ENCODE results near the gene PHB1.
"Not testable (repeated sequence)": the region's sequence is repeated elsewhere in the genome, so short reads cannot be mapped to it uniquely, and the experiment has no call there.

Gene PHB1

DNA sequence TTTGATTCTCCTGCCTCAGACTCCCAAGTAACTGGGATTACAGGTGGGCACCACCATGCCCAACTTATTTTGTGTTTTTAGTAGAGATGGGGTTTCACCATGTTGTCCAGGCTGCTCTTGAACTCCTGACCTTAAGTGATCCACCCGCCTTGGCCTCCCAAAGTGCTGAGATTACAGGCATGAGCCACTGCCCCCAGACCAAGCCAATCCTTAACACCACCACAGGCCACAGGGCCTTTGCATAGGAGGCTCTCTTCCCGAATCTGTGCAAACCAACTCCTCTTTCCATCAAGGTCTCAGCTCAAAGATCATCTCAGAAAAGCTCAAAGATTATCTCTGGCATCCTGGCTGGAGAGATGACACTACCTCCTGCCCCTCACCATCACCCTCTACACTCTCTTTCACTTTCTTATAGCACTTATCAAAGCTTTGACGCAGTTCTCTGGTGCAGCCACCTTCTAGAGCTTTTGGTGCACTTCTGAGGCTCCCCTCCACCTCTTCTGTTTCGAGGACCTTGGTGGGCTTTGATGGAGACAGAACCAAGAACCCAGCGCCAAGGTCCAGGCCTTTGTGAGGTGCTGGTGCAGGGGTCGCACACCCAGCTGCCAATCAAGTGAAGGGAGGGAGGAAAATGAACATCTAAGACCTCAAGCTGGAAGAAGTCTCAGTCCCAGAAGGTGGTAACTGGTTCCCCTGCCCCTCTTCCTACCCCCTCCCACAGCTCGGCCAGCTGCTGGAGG, 23.2 kb upstream of the PHB1 start:
- peaks cover 44% of the 10 kb centered on the region for H3K27me3 ChIP-seq (ENCODE audit: control insufficient read depth, insufficient read depth, low read length)
- no peak overlapping the region for H3K9ac ChIP-seq (ENCODE audit: low read length)
- H3K36me3 ChIP-seq (ENCODE audit: control insufficient read depth, insufficient read depth, low read length): no peaks in the 10 kb centered on the region

DNA sequence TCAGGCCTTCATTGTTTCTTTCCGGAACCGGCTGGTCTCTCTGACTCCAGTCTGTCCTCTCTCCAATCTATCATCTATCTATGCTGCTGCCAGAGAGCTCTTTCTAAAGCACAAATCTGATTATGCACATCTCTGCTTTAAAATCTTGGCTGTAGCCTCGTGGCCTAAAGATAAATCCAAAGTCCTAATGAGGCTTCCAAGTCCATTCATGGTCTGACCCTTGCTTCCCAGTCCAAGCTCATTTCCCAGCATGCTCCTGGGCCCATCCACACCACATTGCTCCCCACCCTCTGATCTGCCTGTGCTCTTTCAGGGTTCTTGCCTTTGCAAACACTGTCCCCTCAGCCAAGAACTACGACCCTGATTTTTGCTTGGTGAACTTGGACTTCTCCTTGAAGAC, 21.5 kb upstream of the PHB1 start:
- peaks cover 38% of the 10 kb centered on the region for H3K27me3 ChIP-seq (ENCODE audit: control insufficient read depth, insufficient read depth, low read length)

More for the DNA sequence above, 23.2 kb upstream of the PHB1 start:
- H3K9me3 ChIP-seq (ENCODE audit: control insufficient read depth, low read length): no peaks in the 10 kb centered on the region
- no peaks in the 10 kb centered on the region for H3K4me1 ChIP-seq (ENCODE audit: control insufficient read depth, insufficient read depth, low read length)
- no peak overlapping the region for H3K4me3 ChIP-seq (ENCODE audit: low read length)

DNA sequence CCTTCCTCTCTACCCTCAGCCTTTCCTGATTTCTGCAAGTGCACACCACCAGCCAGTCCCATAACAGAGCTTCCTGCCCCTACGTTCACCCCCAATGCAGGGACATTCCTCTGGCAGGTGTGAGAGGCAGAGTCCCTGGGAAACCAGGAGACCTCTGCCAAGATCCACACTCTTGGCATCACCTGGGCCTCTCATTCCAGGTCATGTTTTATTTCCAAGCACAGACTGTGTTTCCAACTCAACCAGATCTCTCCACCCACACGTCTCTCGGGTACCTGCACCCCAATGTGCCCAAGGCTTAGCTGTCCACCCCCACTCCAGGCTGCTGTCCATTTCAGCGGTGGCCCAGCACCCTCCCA, 21.0 kb upstream of the PHB1 start:
- no peaks in the 10 kb centered on the region for H3K36me3 ChIP-seq (ENCODE audit: control insufficient read depth, insufficient read depth, low read length)
- no peak overlapping the region for H3K4me3 ChIP-seq (ENCODE audit: low read length)
- peaks cover 37% of the 10 kb centered on the region for H3K27me3 ChIP-seq (ENCODE audit: control insufficient read depth, insufficient read depth, low read length)
- no peak overlapping the region for H3K9ac ChIP-seq (ENCODE audit: low read length)
- H3K9me3 ChIP-seq (ENCODE audit: control insufficient read depth, low read length): no peaks in the 10 kb centered on the region
- no peaks in the 10 kb centered on the region for H3K4me1 ChIP-seq (ENCODE audit: control insufficient read depth, insufficient read depth, low read length)

More for the DNA sequence above, 21.5 kb upstream of the PHB1 start:
- no peak overlapping the region for H3K9ac ChIP-seq (ENCODE audit: low read length)
- no peak overlapping the region for H3K4me3 ChIP-seq (ENCODE audit: low read length)
- no peaks in the 10 kb centered on the region for H3K9me3 ChIP-seq (ENCODE audit: control insufficient read depth, low read length)
- no peaks in the 10 kb centered on the region for H3K4me1 ChIP-seq (ENCODE audit: control insufficient read depth, insufficient read depth, low read length)
- no peaks in the 10 kb centered on the region for H3K36me3 ChIP-seq (ENCODE audit: control insufficient read depth, insufficient read depth, low read length)

DNA sequence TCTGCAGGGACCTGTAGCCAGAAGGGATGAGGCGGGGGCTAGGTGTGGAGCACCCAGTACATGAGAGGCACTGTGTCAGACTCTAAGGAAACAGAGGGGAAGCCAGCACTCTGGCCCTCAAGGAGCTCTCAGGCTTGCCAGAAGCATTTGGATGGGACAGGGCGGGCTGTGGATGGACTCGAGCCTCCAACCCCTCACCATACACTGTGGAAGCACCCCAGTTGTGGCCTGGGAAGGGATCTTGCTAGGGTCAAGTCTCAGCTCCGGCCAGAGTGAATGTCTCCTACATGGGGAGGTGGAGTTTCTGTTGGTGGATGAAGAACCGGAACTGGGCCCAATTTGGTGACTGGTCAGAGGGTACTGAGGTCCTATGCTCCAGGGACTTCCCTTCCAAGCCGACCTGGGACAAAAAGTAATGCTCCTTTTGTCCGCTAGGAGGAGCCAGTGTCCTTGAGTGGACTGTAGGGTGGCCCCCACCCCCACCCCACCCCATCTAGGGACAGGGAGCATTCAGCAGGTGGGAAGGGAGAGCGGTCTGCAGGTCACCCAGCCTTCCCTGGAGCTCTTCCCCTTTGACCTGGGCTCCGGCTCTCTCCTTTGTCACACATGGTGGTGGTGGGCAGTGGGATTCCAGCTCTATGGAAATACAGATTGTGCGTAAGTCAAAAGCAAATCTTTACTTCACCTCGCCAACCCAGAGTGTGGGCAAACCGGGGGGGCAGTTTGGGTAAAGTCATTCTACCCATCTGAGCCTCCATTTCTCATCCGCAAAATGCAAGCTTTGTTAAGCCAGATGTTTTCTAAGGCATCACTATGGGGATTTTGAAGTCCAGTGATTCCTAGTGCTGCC, 20.4 kb upstream of the PHB1 start:
- Histone ChIP-seq H3K4me3 (ENCODE audit: low read length) (no peak overlapping the region), H3K9ac (ENCODE audit: low read length) (no peak overlapping the region), H3K4me1 (ENCODE audit: control insufficient read depth, insufficient read depth, low read length) (no peaks in the 10 kb centered on the region), H3K36me3 (ENCODE audit: control insufficient read depth, insufficient read depth, low read length) (no peaks in the 10 kb centered on the region), H3K27me3 (ENCODE audit: control insufficient read depth, insufficient read depth, low read length) (peaks cover 30% of the 10 kb centered on the region), H3K9me3 (ENCODE audit: control insufficient read depth, low read length) (no peaks in the 10 kb centered on the region)

DNA sequence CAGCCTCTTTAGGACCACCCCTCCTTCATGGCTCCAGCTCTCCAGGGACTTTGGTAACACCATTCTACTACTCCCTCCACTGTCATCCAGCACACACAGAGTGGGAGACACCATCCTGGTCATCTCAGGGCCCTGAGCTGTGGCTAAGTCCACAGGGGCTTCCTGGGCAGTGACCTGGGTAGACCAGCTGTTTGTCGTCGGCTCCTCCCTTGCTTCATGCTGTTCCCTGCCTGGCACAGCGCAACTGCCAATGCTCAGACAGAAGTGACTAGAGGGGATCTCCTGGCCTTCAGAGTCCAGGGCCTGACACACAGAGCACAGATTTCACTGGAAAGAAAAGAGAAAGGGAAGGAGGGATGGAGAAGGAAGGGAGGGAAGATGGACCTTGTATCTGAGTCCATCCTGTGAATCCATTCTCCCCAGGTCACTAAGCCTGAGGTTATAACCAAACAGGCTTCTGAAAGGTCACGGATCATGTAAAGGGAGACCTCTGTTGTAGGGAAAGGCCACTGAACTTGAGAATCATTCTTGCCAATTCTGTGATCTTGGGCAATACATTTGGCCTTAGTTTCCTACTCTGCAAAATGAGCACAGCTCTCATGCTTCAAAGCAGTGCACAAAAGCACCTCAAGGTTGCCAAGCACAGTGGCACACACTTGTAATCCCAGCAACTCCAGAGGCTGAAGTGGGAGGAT, 18.5 kb upstream of the PHB1 start:
- H3K36me3 ChIP-seq (ENCODE audit: control insufficient read depth, insufficient read depth, low read length): no peaks in the 10 kb centered on the region
- no peak overlapping the region for H3K4me3 ChIP-seq (ENCODE audit: low read length)
- H3K9me3 ChIP-seq (ENCODE audit: control insufficient read depth, low read length): no peaks in the 10 kb centered on the region
- H3K27me3 ChIP-seq (ENCODE audit: control insufficient read depth, insufficient read depth, low read length): peaks cover 12% of the 10 kb centered on the region
- no peak overlapping the region for H3K9ac ChIP-seq (ENCODE audit: low read length)
- H3K4me1 ChIP-seq (ENCODE audit: control insufficient read depth, insufficient read depth, low read length): no peaks in the 10 kb centered on the region

DNA sequence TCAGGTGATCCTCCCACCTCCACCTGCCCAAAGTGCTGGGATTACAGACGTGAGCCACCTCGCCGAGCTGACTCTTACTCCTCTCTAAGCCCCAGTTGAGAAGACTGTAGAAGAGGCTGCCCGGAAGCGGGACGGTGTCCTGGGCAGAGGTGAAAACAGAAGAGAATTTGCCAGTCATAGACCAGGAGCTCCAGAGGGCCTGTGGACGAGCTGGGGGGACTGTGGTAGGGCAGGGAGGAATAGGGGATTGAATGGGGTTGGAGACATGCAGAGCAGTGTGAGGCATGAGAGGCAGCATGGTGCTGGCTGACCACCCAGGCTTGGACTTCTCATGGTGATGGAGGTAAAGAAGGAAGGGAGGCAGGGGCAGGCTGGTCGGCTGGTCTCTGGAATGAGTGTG, 17.1 kb upstream of the PHB1 start:
- no peaks in the 10 kb centered on the region for H3K4me1 ChIP-seq (ENCODE audit: control insufficient read depth, insufficient read depth, low read length)
- no peak overlapping the region for H3K9ac ChIP-seq (ENCODE audit: low read length)
- no peak overlapping the region for H3K4me3 ChIP-seq (ENCODE audit: low read length)
- no peaks in the 10 kb centered on the region for H3K27me3 ChIP-seq (ENCODE audit: control insufficient read depth, insufficient read depth, low read length)
- H3K36me3 ChIP-seq (ENCODE audit: control insufficient read depth, insufficient read depth, low read length): no peaks in the 10 kb centered on the region
- H3K9me3 ChIP-seq (ENCODE audit: control insufficient read depth, low read length): no peaks in the 10 kb centered on the region

DNA sequence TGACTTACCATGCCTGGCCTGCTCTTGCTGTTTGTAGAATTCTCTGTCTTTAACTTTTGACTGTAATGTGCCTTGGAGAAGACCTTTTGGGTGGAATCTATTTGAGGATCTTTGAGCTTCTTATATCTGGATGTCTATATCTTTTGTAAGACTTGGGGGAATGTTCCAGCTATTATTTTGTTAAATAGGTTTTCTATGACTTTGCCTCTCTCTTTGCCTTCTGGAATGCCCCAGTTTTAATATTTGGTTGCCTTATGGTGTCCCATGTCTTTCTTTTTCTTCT, 10.3 kb upstream of the PHB1 start:
- Histone ChIP-seq H3K9ac (ENCODE audit: low read length) (no peak overlapping the region), H3K9me3 (ENCODE audit: control insufficient read depth, low read length) (no peaks in the 10 kb centered on the region), H3K4me1 (ENCODE audit: control insufficient read depth, insufficient read depth, low read length) (no peaks in the 10 kb centered on the region), H3K36me3 (ENCODE audit: control insufficient read depth, insufficient read depth, low read length) (no peaks in the 10 kb centered on the region), H3K27me3 (ENCODE audit: control insufficient read depth, insufficient read depth, low read length) (no peaks in the 10 kb centered on the region), H3K4me3 (ENCODE audit: low read length) (no peak overlapping the region)

DNA sequence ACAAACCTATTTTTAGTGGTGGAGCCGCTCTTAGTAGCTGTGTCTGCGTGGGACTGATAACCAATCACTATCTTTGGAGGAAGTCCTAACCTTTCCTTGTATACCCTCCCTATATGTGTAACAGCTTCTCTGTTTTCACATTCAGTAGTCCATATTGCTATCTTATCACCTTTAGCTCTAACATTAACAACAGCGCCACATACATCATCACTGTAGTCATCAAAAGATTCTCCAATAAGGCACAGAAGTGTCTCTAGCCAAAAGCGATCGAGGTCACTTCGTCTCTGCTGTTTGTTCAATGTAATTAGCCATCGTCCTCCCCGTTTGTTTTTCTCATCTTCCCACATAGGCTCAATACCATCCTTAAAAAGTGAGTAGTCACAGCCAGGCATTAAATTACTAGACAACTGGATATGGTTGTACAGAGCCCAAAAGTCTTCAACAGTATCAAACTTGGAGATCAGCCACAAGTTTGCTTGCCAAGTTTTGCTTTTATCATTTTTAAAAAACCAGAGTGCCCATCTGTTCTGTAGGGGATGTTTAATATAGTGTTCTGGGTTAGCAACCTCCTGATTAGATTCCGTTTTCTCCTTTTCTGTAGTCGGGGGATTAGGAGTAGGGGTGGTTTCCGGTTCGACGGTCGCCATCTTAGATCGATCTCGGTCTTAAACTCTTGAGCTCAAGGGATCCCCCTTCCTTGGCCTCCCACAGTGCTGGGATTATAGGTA, 9.8 kb upstream of the PHB1 start:
- H3K4me1 ChIP-seq (ENCODE audit: control insufficient read depth, insufficient read depth, low read length); H3K4me3 ChIP-seq (ENCODE audit: low read length); H3K27me3 ChIP-seq (ENCODE audit: control insufficient read depth, insufficient read depth, low read length); H3K9me3 ChIP-seq (ENCODE audit: control insufficient read depth, low read length); H3K9ac ChIP-seq (ENCODE audit: low read length); H3K36me3 ChIP-seq (ENCODE audit: control insufficient read depth, insufficient read depth, low read length): not testable (repeated sequence)

DNA sequence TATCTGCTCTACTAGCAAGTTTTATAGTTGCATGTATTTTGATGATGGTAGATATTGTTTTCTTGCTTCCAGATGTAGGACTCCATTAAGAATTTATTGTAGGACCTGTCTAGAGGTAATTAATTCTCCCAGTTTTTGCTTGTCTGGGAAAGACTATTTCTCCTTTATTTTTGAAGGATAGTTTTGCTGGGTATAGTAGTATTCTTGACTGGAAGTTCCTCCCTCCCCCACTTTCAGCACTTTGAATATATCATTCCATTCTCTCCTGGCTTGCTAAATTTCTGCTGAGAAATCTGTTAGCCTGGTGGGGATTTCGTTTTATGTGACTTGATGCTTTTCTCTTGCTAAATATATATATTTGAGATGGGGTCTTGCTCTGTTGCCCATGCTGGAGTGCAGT, 8.0 kb upstream of the PHB1 start:
- Histone ChIP-seq H3K9me3 (ENCODE audit: control insufficient read depth, low read length) (no peaks in the 10 kb centered on the region), H3K4me3 (ENCODE audit: low read length) (no peak overlapping the region), H3K27me3 (ENCODE audit: control insufficient read depth, insufficient read depth, low read length) (no peaks in the 10 kb centered on the region), H3K9ac (ENCODE audit: low read length) (no peak overlapping the region), H3K4me1 (ENCODE audit: control insufficient read depth, insufficient read depth, low read length) (no peaks in the 10 kb centered on the region), H3K36me3 (ENCODE audit: control insufficient read depth, insufficient read depth, low read length) (no peaks in the 10 kb centered on the region)

DNA sequence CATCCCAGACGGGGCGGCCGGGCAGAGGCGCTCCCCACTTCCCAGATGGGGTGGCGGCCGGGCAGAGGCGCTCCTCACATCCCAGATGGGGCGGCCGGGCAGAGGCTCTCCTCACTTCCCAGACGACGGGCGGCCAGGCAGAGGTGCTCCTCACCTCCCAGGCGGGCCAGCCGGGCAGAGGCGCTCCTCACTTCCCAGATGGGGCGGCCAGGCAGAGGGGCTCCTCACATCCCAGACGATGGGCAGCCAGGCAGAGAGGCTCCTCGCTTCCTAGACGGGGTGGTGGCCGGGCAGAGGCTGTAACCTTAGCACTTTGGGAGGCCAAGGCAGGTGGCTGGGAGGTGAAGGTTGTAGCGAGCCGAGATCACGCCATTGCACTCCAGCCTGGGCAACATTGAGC, 5.1 kb upstream of the PHB1 start:
- H3K36me3 ChIP-seq (ENCODE audit: control insufficient read depth, insufficient read depth, low read length); H3K9me3 ChIP-seq (ENCODE audit: control insufficient read depth, low read length); H3K4me1 ChIP-seq (ENCODE audit: control insufficient read depth, insufficient read depth, low read length); H3K9ac ChIP-seq (ENCODE audit: low read length); H3K27me3 ChIP-seq (ENCODE audit: control insufficient read depth, insufficient read depth, low read length); H3K4me3 ChIP-seq (ENCODE audit: low read length): not testable (repeated sequence)

DNA sequence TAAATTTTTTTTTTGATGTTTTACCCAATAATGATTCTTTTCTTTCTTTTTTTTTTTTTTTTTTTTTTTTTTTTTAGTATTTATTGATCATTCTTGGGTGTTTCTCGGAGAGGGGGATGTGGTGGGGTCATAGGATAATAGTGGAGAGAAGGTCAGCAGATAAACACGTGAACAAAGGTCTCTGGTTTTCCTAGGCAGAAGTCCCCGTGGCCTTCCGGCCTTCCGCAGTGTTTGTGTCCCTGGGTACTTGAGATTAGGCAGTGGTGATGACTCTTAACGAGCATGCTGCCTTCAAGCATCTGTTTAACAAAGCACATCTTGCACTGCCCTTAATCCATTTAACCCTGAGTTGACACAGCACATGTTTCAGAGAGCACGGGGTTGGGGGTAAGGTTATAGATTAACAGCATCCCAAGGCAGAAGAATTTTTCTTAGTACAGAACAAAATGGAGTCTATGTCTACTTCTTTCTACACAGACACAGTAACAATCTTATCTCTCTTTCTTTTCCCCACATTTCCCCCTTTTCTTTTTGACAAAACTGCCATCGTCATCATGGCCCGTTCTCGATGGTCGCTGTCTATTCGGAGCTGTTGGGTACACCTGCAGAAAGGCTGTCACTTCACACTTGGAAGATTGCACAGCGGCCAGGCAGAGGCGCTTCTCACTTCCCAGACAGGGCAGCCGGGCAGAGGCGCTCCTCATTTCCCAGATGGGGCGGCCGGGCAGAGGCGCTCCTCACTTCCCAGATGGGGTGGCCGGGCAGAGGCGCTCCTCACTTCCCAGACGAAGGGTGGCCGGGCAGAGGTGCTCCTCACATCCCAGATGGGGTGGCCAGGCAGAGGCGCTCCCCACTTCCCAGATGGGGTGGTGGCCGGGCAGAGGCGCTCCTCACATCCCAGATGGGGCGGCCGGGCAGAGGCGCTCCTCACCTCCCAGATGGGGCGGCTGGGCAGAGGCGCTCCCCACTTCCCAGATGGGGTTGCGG, 4.4 kb upstream of the PHB1 start:
- not testable (repeated sequence) for H3K27me3 ChIP-seq (ENCODE audit: control insufficient read depth, insufficient read depth, low read length); H3K4me1 ChIP-seq (ENCODE audit: control insufficient read depth, insufficient read depth, low read length); H3K9me3 ChIP-seq (ENCODE audit: control insufficient read depth, low read length); H3K4me3 ChIP-seq (ENCODE audit: low read length); H3K36me3 ChIP-seq (ENCODE audit: control insufficient read depth, insufficient read depth, low read length); H3K9ac ChIP-seq (ENCODE audit: low read length)
